GM21526 (cell line): Measurements from ENCODE around the gene PAK3.

Experiments used
- ATAC-seq: cut with Tn5 transposase; IDR thresholded peaks from one replicate; pipeline ENCODE4 v1.9.1; 2021; ENCODE audit warnings: moderate library complexity; ENCODE audit not compliant: unreplicated experiment, low FRiP score

The PAK3 gene

DNA sequence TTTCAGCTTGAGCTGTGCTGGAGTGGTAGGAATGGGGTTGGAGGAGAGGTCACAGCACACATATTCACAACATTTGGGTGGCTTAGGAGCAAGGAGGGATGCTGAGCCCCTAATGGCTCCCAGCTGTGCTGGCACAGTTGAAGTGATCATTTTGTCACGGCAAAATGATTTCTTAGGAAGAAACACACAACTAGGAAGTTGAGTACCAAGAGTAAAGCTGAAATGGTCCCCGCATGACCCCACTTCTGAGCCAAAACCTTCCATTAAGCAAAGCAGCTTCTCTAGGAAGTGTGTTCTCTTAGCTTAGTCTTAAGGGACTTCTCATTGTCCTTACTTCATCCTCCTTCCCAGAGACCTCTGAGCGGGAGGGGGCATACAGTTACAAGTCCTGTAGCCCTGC is 161.7 kb downstream of the PAK3 start:
- ATAC-seq: no peak

DNA sequence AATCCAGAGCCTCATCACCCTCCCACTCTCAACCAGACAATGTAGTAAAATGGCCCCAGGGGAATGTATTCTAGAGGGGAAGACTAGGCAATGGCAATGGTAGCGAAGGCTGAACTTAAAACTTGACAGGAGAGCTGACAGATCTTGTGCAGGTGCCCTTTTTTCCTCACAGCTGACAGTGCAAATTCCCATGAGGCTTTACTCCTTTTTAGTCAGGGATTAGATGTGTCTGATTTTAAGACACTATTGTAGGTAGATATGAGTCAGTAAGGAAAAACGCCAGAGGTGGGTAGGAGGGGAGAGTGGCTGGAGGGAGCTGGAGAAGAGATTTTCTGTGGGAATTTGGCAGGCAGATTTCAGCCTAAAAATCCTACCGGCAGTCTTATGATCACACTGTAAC is 163.6 kb downstream of the PAK3 start:
- ATAC-seq: no peak

DNA sequence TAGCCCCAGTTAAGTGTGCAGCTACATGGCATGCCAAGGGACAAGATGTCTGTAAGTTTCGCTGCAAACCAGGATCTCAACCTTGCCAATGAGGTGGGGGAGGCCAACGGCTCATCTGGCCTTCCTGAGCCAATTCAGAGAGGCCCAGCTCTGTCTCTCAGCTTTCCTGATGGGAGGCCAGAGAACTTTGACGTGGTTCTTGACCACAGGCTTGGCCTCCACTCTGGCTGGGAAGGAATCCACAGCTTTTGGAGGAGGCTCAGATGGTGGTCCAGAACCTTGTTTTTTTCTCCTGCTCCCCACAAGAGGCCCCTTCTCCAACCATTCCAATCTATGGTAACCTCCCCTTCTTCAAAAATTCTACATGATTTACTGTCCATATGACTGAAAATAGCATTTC is 164.5 kb downstream of the PAK3 start:
- no peak for ATAC-seq

DNA sequence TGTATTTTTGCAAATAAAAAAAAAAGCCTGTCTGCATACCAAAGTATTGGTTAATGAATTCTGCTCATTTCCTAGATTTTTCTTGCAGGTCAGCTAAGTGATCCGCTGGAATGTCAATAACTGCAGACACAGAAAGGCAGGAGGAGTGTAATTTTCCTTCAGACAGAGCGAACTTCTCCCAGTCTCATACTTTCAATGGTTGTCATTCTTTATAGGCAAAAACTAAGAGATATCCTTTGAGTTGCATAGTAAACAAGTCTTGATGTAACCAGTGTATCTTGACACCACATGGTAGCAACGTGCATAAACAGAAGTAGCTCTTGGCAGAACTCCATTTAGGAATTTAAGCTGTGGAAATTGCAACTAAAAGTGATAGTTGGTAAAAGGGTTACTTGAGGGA is 166.1 kb downstream of the PAK3 start:
- no peak for ATAC-seq

DNA sequence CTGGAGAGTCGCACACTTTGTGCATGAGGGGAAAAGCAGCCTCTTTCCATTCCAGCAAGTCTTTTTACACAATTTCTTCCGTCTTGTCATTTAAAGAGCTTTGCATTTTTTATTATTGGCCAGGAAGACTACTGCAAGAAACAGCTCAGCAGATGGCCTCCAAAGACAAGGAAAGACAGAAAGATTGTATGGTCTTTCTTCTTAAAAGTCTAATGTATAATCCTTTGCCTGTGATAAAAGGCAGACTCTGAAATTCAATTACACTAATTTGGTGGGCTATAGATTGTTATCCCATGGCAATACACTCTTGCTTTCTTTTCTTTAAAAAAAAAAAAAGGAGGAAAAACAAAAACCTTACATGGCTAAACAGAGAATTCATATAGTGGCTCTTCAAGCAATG is 168.4 kb downstream of the PAK3 start:
- no peak for ATAC-seq

DNA sequence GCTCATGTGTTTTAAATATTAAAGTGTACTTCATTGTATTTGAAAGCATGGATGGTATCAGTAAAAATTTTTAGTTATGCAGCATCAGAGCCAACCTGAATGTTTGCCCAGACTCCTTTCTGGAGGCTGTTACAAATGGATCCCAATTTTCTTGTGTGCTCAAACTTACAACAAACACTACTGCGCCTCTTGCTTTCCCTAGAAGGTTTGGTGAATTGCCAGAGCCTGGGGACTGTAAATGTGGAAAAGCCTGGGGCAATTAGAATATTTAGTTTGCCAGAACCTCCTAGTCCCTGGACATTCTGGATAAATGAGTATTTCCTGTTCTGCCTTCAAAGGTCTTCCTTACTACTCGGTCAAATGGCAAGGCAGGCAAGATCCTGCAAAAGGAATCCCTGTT is 169.5 kb downstream of the PAK3 start:
- no peak for ATAC-seq

DNA sequence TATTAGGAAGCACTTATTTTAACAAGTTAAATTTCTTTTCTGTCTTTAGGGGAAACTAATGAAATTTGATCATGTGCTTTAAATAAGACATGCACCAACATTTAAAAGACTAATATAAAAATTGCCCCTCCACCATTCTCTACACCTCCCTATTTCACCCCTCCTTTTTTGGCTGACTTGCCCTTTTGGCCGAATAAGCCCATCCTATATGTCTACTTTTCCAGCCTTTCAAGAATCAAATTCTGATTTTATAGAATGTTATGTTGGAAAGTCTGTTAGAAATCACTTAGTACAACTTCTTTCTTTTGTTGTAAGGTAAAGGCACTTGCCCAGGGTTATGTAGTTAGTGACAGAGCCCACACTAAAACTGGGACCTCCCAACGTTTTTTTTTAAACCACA is 172.5 kb downstream of the PAK3 start:
- ATAC-seq: no peak

DNA sequence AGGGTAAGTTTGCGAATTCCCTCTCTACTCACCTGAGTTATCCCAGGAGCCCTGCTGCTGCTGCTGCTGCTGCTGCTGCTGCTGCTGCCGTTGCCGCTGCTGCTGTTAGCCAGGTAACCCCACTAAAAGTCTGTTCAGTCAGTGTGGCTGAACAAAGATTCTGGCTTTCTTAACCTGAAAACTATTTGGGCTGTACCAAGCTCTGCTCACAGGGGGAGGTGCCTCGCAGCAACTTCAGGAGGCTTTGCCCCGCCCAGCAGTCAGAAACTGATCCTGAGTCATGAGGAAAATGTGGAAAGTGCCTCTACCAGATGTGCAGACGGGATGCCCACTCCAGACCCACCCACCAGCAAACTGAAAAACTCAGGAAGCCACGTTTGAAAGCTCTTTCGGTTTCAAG is 174.3 kb downstream of the PAK3 start, which contains the start of gene CAPN6:
Gene CAPN6 (minus strand): TSS at position 145 of the 400 bp plus-strand sequence. CDS start 6,547 bp downstream, outside the sequence.
- ATAC-seq: no peak
